ENCODE measurements around the gene ZCCHC14.

ZCCHC14 gene

GRCh38 chr16:87418644-87419043 lies 74.2 kb downstream of the ZCCHC14 start:
- Histone ChIP-seq H3K9me3 (ENCODE audit: low read length) (no peaks in the 10 kb centered on the region), H3K27ac (ENCODE audit: low read depth, low read length) (no peak overlapping the region), H3K36me3 (ENCODE audit: insufficient read depth, low read length) (peaks cover 41% of the 10 kb centered on the region), H3K27me3 (ENCODE audit: control insufficient read depth in 1 of 2, insufficient read depth in 2 of 2, low read length in 2 of 2) (no peaks in the 10 kb centered on the region), H3K9ac (ENCODE audit: low read length) (no peak overlapping the region), H3K4me1 (ENCODE audit: insufficient read depth, low read length) (no peaks in the 10 kb centered on the region), H3K4me3 (ENCODE audit: low read depth in 1 of 2, low read length in 2 of 2) (no peak overlapping the region)

GRCh38 chr16:87418216-87418615 lies 74.6 kb downstream of the ZCCHC14 start:
- H3K27me3 ChIP-seq (ENCODE audit: control insufficient read depth in 1 of 2, insufficient read depth in 2 of 2, low read length in 2 of 2): no peaks in the 10 kb centered on the region
- H3K27ac ChIP-seq (ENCODE audit: low read depth, low read length): no peak overlapping the region
- no peak overlapping the region for H3K4me3 ChIP-seq (ENCODE audit: low read depth in 1 of 2, low read length in 2 of 2)
- H3K4me1 ChIP-seq (ENCODE audit: insufficient read depth, low read length): no peaks in the 10 kb centered on the region
- no peak overlapping the region for H3K9ac ChIP-seq (ENCODE audit: low read length)
- no peaks in the 10 kb centered on the region for H3K9me3 ChIP-seq (ENCODE audit: low read length)
- H3K36me3 ChIP-seq (ENCODE audit: insufficient read depth, low read length): peaks cover 38% of the 10 kb centered on the region

- Histone ChIP-seq H3K27me3 (ENCODE audit: control insufficient read depth in 1 of 2, insufficient read depth in 2 of 2, low read length in 2 of 2) (no peaks in the 10 kb centered on the region), H3K27ac (ENCODE audit: low read depth, low read length) (no peak overlapping the region), H3K4me3 (ENCODE audit: low read depth in 1 of 2, low read length in 2 of 2) (no peak overlapping the region), H3K4me1 (ENCODE audit: insufficient read depth, low read length) (no peaks in the 10 kb centered on the region), H3K9me3 (ENCODE audit: low read length) (no peaks in the 10 kb centered on the region), H3K36me3 (ENCODE audit: insufficient read depth, low read length) (peaks cover 39% of the 10 kb centered on the region), H3K9ac (ENCODE audit: low read length) (no peak overlapping the region)
These were observed 75.3 kb downstream of the ZCCHC14 start for GRCh38 chr16:87417528-87417910.

- no peaks in the 10 kb centered on the region for H3K27me3 ChIP-seq (ENCODE audit: control insufficient read depth in 1 of 2, insufficient read depth in 2 of 2, low read length in 2 of 2)
- no peak overlapping the region for H3K27ac ChIP-seq (ENCODE audit: low read depth, low read length)
- H3K9ac ChIP-seq (ENCODE audit: low read length): no peak overlapping the region
- H3K9me3 ChIP-seq (ENCODE audit: low read length): no peaks in the 10 kb centered on the region
- H3K36me3 ChIP-seq (ENCODE audit: insufficient read depth, low read length): peaks cover 43% of the 10 kb centered on the region
- H3K4me3 ChIP-seq (ENCODE audit: low read depth in 1 of 2, low read length in 2 of 2): no peak overlapping the region
- no peaks in the 10 kb centered on the region for H3K4me1 ChIP-seq (ENCODE audit: insufficient read depth, low read length)
These were observed 75.8 kb downstream of the ZCCHC14 start for GRCh38 chr16:87416826-87417527.

- no peaks in the 10 kb centered on the region for H3K27me3 ChIP-seq (ENCODE audit: control insufficient read depth in 1 of 2, insufficient read depth in 2 of 2, low read length in 2 of 2)
- no peak overlapping the region for H3K27ac ChIP-seq (ENCODE audit: low read depth, low read length)
- H3K36me3 ChIP-seq (ENCODE audit: insufficient read depth, low read length): peaks cover 48% of the 10 kb centered on the region
- H3K4me1 ChIP-seq (ENCODE audit: insufficient read depth, low read length): no peaks in the 10 kb centered on the region
- no peak overlapping the region for H3K4me3 ChIP-seq (ENCODE audit: low read depth in 1 of 2, low read length in 2 of 2)
- no peaks in the 10 kb centered on the region for H3K9me3 ChIP-seq (ENCODE audit: low read length)
- no peak overlapping the region for H3K9ac ChIP-seq (ENCODE audit: low read length)
These were observed 77.4 kb downstream of the ZCCHC14 start for GRCh38 chr16:87415441-87415840.

- Histone ChIP-seq H3K9me3 (ENCODE audit: low read length) (no peaks in the 10 kb centered on the region), H3K9ac (ENCODE audit: low read length) (no peak overlapping the region), H3K4me3 (ENCODE audit: low read depth in 1 of 2, low read length in 2 of 2) (no peak overlapping the region), H3K4me1 (ENCODE audit: insufficient read depth, low read length) (no peaks in the 10 kb centered on the region), H3K27ac (ENCODE audit: low read depth, low read length) (no peak overlapping the region), H3K27me3 (ENCODE audit: control insufficient read depth in 1 of 2, insufficient read depth in 2 of 2, low read length in 2 of 2) (no peaks in the 10 kb centered on the region), H3K36me3 (ENCODE audit: insufficient read depth, low read length) (peaks cover 55% of the 10 kb centered on the region)
These were observed 78.6 kb downstream of the ZCCHC14 start for GRCh38 chr16:87414251-87414680.

- Histone ChIP-seq H3K36me3 (ENCODE audit: insufficient read depth, low read length) (peaks cover 61% of the 10 kb centered on the region), H3K4me3 (ENCODE audit: low read depth in 1 of 2, low read length in 2 of 2) (no peak overlapping the region), H3K9me3 (ENCODE audit: low read length) (no peaks in the 10 kb centered on the region), H3K27me3 (ENCODE audit: control insufficient read depth in 1 of 2, insufficient read depth in 2 of 2, low read length in 2 of 2) (no peaks in the 10 kb centered on the region), H3K4me1 (ENCODE audit: insufficient read depth, low read length) (no peaks in the 10 kb centered on the region), H3K27ac (ENCODE audit: low read depth, low read length) (no peak overlapping the region), H3K9ac (ENCODE audit: low read length) (no peak overlapping the region)
These were observed 79.8 kb downstream of the ZCCHC14 start for GRCh38 chr16:87412996-87413421.

GRCh38 chr16:87412371-87412995 lies 80.3 kb downstream of the ZCCHC14 start:
- no peak overlapping the region for H3K9ac ChIP-seq (ENCODE audit: low read length)
- no peak overlapping the region for H3K4me3 ChIP-seq (ENCODE audit: low read depth in 1 of 2, low read length in 2 of 2)
- no peaks in the 10 kb centered on the region for H3K9me3 ChIP-seq (ENCODE audit: low read length)
- H3K27me3 ChIP-seq (ENCODE audit: control insufficient read depth in 1 of 2, insufficient read depth in 2 of 2, low read length in 2 of 2): no peaks in the 10 kb centered on the region
- H3K27ac ChIP-seq (ENCODE audit: low read depth, low read length): no peak overlapping the region
- H3K36me3 ChIP-seq (ENCODE audit: insufficient read depth, low read length): peaks cover 56% of the 10 kb centered on the region
- no peaks in the 10 kb centered on the region for H3K4me1 ChIP-seq (ENCODE audit: insufficient read depth, low read length)

GRCh38 chr16:87411375-87412271 lies 81.2 kb downstream of the ZCCHC14 start:
- peaks cover 52% of the 10 kb centered on the region for H3K36me3 ChIP-seq (ENCODE audit: insufficient read depth, low read length)

GRCh38 chr16:87410968-87411367 lies 81.9 kb downstream of the ZCCHC14 start:
- Histone ChIP-seq H3K4me1 (ENCODE audit: insufficient read depth, low read length) (no peaks in the 10 kb centered on the region), H3K9me3 (ENCODE audit: low read length) (no peaks in the 10 kb centered on the region), H3K36me3 (ENCODE audit: insufficient read depth, low read length) (peaks cover 53% of the 10 kb centered on the region), H3K9ac (ENCODE audit: low read length) (no peak overlapping the region), H3K27ac (ENCODE audit: low read depth, low read length) (no peak overlapping the region), H3K4me3 (ENCODE audit: low read depth in 1 of 2, low read length in 2 of 2) (no peak overlapping the region), H3K27me3 (ENCODE audit: control insufficient read depth in 1 of 2, insufficient read depth in 2 of 2, low read length in 2 of 2) (no peaks in the 10 kb centered on the region)

More at GRCh38 chr16:87411375-87412271, 81.2 kb downstream of the ZCCHC14 start:
- Histone ChIP-seq H3K9me3 (ENCODE audit: low read length) (no peaks in the 10 kb centered on the region), H3K9ac (ENCODE audit: low read length) (no peak overlapping the region), H3K4me3 (ENCODE audit: low read depth in 1 of 2, low read length in 2 of 2) (no peak overlapping the region), H3K27me3 (ENCODE audit: control insufficient read depth in 1 of 2, insufficient read depth in 2 of 2, low read length in 2 of 2) (no peaks in the 10 kb centered on the region), H3K27ac (ENCODE audit: low read depth, low read length) (no peak overlapping the region), H3K4me1 (ENCODE audit: insufficient read depth, low read length) (no peaks in the 10 kb centered on the region)

GRCh38 chr16:87410530-87410929 lies 82.3 kb downstream of the ZCCHC14 start:
- peaks cover 57% of the 10 kb centered on the region for H3K36me3 ChIP-seq (ENCODE audit: insufficient read depth, low read length)
- no peak overlapping the region for H3K4me3 ChIP-seq (ENCODE audit: low read depth in 1 of 2, low read length in 2 of 2)
- no peak overlapping the region for H3K27ac ChIP-seq (ENCODE audit: low read depth, low read length)

More at GRCh38 chr16:87410530-87410929, 82.3 kb downstream of the ZCCHC14 start:
- no peaks in the 10 kb centered on the region for H3K4me1 ChIP-seq (ENCODE audit: insufficient read depth, low read length)
- H3K9ac ChIP-seq (ENCODE audit: low read length): no peak overlapping the region
- no peaks in the 10 kb centered on the region for H3K9me3 ChIP-seq (ENCODE audit: low read length)
- no peaks in the 10 kb centered on the region for H3K27me3 ChIP-seq (ENCODE audit: control insufficient read depth in 1 of 2, insufficient read depth in 2 of 2, low read length in 2 of 2)

Measured in muscle layer of colon (tissue), 2 donors.